RWPE1 (cell line): Measurements from ENCODE around the gene PROZ.

ENCODE experiments used
- CTCF ChIA-PET: fragments of 350-600 bp; sonication (Branson Sonifier 250); formaldehyde crosslinking; extraction: SDS; loops from one replicate; lab custom pipeline; 2021; lab: Yijun Ruan, JAX
- POLR2A ChIA-PET: fragments of 400-600 bp; formaldehyde crosslinking; extraction: SDS; loops from one replicate; lab custom pipeline; 2020; ENCODE audit warnings: antibody characterized with exemption; ENCODE audit not compliant: low non-redundant PET; lab: Yijun Ruan, JAX
- DNase-seq: peaks from one replicate; pipeline ENCODE4 v3.0.0; 2012; ENCODE audit warnings: low spot score
- H3K27ac ChIP-seq: fragments of 450-650 bp; 2 replicates; pipeline ENCODE4 v1.5.1; 2017
- TF ChIP-seq, protein P1 (sequence below): fragments of 450-650 bp; conservative IDR thresholded peaks from 2 replicates; pipeline ENCODE4 v1.5.1; 2017; ENCODE audit warnings: low read depth, mild to moderate bottlenecking

PROZ gene

GRCh38 chr13:113168211-113168610 lies 9.8 kb downstream of the PROZ start:
- POLR2A ChIA-PET: no interaction called here
- no peak overlapping the region for H3K27ac ChIP-seq
- no peak for DNase-seq
- TF ChIP-seq, protein P1, sequence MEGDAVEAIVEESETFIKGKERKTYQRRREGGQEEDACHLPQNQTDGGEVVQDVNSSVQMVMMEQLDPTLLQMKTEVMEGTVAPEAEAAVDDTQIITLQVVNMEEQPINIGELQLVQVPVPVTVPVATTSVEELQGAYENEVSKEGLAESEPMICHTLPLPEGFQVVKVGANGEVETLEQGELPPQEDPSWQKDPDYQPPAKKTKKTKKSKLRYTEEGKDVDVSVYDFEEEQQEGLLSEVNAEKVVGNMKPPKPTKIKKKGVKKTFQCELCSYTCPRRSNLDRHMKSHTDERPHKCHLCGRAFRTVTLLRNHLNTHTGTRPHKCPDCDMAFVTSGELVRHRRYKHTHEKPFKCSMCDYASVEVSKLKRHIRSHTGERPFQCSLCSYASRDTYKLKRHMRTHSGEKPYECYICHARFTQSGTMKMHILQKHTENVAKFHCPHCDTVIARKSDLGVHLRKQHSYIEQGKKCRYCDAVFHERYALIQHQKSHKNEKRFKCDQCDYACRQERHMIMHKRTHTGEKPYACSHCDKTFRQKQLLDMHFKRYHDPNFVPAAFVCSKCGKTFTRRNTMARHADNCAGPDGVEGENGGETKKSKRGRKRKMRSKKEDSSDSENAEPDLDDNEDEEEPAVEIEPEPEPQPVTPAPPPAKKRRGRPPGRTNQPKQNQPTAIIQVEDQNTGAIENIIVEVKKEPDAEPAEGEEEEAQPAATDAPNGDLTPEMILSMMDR: no peak
- CTCF ChIA-PET: no interaction called here

DNA sequence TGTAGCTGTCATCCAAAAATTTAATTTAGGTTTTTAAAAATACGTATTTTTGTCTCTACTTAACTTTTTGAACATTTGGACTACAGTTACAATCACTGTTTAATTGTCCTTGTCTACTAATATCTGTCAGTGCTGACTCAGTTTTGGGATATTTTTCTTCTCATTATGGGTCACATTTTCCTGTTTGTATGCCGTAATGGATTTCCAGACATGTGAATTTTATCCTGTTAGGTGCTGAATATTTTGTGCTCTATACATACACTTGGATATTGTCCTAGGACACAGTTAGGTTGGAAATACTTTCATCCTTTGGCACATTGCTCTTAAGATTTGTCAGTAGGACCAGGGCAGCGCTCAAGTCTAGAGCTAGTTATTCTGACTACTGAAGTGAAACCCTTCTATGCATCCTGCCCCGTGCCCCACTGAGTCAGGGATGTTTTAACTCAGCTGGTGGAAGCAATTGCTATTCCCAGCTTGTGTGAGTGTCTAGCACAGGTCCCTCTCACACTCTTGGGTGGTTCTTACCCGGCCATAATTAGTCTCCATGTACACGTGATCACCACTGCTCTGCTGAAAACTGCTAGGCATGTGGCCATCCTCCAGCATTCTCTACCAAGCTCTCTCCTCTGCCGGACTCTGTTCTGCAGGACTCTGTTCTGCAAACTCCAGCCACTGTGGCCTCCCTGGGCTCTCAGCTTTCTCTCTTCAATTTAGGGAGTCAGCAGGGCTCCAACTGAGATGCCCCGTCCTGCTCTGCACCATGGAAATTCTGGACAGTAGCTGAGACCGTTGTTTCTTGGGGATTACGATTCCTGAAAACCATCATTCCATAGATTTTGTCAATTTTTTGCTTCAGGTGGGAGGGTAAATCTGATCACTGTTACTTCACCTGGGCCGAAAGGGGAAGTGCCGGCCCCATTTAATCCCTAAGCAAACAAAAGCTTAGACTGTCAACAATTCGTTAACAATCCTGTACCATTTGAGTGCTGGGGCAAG lies 11.1 kb downstream of the PROZ start:
- ChIA-PET POLR2A (no interaction called here), CTCF (interaction anchor here (0.6 kb wide), 1 partner anchor 8 kb away, joined by 4 read pairs; no protein-coding TSS in a partner anchor)
- no peak for DNase-seq
- TF ChIP-seq, protein P1: no peak
- H3K27ac ChIP-seq: no peak overlapping the region

DNA sequence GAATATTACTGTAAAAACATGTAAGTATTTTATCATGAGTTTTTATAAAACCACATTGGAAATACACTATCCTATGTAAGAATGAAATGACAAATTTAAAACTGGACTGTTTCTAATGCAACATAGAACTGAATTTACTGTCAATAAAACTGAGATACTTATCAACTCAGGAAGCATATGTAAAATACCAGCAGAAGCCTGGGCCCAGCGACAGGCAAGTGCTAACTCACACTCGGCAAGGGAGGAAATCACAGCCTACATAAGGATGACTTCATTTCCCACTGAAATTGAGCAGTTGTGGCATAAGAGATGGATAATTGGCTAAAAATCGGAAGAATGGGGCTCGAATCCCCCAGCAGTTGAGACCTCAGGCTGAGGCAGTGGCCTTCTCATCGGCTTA lies 12.1 kb downstream of the PROZ start:
- ChIA-PET CTCF (no interaction called here), POLR2A (no interaction called here)
- no peak for DNase-seq
- no peak overlapping the region for H3K27ac ChIP-seq
- TF ChIP-seq, protein P1: no peak

GRCh38 chr13:113171250-113172125 lies 13.0 kb downstream of the PROZ start:
- no peak overlapping the region for H3K27ac ChIP-seq
- POLR2A ChIA-PET: no interaction called here
- DNase-seq: no peak
- TF ChIP-seq, protein P1: no peak
- CTCF ChIA-PET: no interaction called here

DNA sequence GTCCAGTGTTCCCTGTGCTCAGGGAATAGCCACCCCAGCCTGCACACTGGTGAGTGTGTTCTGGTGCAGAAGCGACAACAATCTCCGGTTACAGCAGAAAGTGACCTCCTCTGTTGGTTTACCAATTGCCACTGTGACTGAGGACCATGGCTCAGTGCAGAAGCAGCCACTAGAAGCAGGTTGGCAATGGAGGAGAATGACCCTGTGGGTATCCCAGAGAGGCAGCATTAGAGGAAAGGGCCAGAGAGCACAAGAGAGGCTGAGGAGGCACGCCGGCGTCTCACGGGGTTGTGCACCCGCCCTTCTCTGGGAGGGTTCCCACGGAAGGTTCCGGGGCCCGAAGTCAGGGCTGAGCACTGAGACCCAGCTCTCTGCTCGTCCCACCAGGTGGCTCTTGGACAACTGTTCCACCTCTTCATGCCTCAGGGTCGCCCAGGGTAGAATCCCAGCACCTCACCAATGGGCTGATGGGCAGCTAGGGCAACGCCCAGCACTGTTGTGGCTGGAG lies 14.0 kb downstream of the PROZ start:
- no peak for DNase-seq
- TF ChIP-seq, protein P1: no peak
- ChIA-PET CTCF (no interaction called here), POLR2A (no interaction called here)
- H3K27ac ChIP-seq: peak overlapping the region; percentile 4; the same call in 1 of the 2 replicates

DNA sequence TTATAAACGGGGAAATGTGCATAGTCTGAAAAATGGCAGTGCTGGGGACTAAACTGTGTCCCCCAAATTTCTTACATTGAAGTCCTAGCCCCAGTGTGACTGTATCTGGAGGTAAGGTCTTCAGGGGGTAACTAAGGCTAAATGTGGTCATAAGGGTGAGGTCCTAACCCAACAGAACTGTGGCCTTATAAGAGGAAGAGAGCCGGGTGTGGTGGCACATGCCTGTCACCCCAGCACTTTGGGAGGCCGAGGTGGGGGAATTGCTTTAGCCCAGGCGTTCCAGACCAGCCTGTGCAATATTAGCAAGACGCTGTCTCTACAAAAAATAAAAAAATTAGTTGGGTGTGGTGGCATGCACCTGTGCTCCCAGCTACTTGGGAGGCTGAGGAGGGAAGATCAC lies 17.8 kb downstream of the PROZ start:
- CTCF ChIA-PET: no interaction called here
- TF ChIP-seq, protein P1: no peak
- peak overlapping the region; percentile 38; the same call in 1 of the 2 replicates for H3K27ac ChIP-seq
- POLR2A ChIA-PET: no interaction called here
- DNase-seq: no peak
